ENCODE measurements around the gene IGF2BP1.
"Not testable (repeated sequence)": the region's sequence is repeated elsewhere in the genome, so short reads cannot be mapped to it uniquely, and the experiment has no call there.

Gene IGF2BP1

DNA sequence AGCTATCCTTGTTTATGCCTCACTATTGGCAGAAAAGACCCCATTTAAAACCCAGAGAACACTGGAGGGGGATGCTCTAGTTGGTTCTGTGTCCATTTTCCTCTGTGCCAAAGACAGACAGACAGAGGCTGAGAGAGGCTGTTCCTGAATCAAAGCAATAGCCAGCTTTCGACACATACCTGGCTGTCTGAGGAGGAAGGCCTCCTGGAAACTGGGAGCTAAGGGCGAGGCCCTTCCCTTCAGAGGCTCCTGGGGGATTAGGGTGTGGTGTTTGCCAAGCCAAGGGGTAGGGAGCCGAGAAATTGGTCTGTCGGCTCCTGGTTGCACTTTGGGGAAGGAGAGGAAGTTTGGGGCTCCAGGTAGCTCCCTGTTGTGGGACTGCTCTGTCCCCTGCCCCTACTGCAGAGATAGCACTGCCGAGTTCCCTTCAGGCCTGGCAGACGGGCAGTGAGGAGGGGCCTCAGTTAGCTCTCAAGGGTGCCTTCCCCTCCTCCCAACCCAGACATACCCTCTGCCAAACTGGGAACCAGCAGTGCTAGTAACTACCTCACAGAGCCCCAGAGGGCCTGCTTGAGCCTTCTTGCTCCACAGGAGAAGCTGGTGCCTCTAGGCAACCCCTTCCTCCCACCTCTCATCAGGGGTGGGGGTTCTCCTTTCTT, 56.1 kb downstream of the IGF2BP1 start:
- no peak for DNase-seq (ENCODE audit: low read depth in 2 of 2, low spot score in 1 of 2)

DNA sequence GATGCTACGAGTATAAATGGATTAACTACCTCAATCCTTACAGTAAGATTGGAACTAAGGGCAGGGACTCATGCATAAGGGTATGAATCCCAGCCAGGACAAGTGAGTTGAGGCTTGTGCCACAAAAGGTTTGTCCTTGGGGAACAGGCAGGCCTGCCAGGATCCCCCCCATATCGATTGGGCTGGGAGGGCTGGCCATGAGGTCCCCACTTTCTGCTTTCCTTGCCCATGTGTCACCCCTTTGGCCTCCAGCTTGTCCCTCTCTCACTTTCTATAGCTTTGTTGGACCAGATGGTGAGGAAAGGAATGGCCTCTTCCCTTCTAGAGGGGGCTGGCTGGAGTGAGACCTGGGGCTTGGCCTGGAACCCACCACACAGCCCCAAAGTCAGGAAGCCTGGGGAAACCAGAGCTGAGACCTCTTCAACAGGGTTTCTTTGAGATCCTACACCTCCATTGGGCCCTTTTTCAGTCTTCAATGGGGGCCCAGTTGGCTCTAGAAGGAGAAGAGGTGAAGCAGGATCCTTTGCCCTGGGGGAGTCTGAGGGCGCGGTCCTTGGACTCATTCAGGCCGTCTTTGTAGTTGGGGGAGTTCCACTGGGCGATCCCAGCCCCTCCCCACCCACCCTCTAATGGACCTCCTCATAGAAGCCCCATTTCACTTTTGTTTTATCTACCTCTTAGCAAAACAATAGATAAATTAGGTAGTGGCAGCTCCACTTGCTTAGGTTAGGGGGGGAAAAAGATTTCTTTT, 57.3 kb downstream of the IGF2BP1 start:
- no peak for DNase-seq (ENCODE audit: low read depth in 2 of 2, low spot score in 1 of 2)

DNA sequence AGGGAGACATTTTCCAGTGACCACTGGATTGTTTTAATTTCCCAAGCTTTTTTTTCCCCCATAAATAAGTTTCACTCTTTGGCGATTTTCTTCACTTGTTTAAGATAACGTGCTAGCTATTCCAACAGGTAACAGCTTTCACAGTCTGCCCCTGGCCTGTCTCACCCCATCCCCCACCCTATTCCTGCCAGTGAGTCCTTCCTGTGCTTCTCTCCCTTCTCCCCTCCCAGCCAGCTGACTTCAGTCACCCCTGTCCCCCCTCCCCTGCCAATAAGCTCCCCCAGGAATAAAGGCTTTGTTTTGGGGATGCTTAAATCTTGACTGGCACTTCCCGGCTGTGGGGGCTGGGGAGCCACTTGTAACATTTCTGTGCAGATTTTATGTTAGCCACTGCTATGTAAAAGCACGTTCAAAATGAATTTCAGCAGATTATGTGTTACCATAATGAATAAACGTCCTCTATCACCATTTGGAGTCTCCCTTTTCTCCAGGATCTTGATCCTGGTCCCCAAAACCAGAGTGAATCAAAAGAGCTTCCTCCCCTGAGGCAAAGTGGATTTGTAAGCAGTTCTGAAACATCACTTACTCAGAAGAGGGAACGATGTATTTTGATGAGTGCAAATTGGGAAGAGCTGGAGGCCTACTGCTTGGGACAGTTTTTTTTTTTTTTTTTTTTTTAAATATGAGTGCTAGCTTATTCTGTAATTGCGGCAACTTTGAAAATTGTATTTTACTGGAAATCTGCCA, 58.2 kb downstream of the IGF2BP1 start:
- DNase-seq (ENCODE audit: low read depth in 2 of 2, low spot score in 1 of 2): no peak

DNA sequence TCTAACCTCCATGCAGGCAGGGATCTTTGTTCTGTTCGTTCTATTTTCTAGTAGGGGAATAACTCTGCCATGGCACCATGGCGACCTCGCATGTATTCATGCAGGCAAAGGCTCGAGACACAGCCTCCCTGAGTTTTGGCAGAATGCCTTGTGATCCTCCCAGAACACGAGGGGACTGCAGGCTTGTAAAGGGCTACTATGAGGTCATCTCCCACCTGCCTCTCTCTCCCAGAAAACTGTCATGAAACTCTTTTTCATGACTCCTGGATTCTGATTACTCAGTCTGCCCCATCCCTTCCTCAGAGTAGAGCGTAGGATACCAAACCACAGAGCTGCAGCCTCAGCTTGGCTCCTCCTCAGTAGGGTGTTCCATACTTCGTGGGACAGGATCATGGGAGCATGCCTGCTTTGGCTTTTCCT, 64.3 kb downstream of the IGF2BP1 start:
- DNase-seq (ENCODE audit: low read depth in 2 of 2, low spot score in 1 of 2): no peak

DNA sequence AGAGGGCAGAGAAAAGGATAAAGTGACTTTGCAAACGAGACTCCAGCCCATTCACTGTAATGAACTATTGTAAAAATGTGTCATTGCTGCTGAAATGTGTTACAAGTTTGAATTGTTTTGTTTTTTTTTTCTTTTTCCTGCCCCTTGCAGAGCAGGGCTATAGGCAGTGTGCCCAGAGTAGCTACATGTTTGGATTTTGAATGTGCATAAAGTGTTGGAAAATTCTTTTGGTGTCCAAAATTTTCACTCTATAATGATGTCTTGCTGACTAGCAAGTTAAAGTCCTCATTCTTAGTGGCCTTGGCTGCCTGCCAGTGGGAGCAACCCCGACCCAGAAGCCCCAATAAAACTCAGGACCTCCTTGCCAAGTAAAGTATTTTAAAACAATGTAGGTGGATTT, 66.5 kb downstream of the IGF2BP1 start:
- DNase-seq (ENCODE audit: low read depth in 2 of 2, low spot score in 1 of 2): no peak

- no peak for DNase-seq (ENCODE audit: low read depth in 2 of 2, low spot score in 1 of 2)
Measured at GRCh38 chr17:49067163-49067562, 70.0 kb downstream of the IGF2BP1 start.

DNA sequence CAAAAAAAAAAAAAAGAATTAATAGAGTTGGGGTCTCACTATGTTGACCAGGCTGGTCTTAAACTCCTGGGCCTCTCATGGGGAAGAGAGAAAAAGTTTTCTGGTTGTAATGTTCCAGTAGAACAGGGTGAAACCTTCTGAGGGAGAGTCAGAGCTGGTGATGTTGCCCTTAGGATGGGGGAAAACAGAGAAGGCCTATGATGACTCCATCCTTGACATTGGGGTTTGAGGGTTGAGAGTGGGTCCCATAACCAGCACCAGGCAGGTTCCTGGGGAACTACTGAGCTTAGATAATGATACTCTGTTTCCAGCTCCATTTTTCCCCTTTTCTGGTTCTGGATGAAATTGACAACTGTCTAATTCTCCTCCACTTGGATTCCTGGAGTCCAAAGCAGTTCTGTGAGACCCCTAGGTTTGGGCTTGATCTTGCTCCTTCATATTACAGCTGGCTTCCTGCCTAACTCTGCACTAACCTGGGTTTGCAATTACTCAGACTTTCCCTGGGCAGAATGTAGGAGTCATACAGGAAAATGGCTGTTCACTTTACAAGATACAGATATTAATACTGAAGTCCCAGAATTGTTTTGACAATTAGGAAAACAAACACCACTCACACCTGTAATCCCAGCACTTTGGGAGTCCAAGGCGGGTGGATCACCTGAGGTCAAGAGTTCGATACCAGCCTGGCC, 72.5 kb downstream of the IGF2BP1 start:
- DNase-seq (ENCODE audit: low read depth in 2 of 2, low spot score in 1 of 2): no peak

- DNase-seq (ENCODE audit: low read depth in 2 of 2, low spot score in 1 of 2): no peak
Measured at GRCh38 chr17:49071106-49071505, 73.9 kb downstream of the IGF2BP1 start.

DNA sequence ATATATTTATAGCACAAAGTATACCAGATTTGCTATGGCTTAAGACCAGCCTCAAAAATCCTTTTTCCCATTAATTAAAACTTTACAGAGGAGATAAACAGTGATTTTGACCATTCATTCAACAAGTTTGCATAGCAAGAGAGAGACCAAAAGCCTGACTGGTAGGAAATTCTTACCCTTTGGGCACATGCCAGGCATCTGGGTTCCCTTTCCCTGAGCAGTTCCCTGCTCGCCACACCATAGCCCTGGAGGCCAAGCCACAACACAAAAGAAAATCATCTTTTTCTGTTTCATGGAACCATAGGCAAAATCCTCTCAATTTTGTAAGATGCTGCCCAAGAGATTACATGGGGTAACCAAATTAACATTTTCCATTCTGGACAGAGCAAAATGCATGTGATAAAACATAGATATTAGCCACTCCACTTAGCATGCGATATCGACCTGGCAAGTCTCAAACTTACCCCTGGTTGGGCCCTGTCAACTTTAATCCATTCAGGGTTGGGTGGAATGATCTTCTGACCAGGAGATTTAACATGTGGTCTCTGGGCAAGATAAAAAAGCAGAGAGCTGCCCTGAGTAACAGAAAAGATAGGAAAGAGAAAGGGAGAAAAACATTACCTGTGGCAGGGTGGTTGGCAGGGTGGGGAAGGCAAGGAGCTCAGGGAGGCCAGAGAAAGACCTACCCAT, 77.8 kb downstream of the IGF2BP1 start:
- DNase-seq (ENCODE audit: low read depth in 2 of 2, low spot score in 1 of 2): no peak

- DNase-seq (ENCODE audit: low read depth in 2 of 2, low spot score in 1 of 2): no peak
Measured at GRCh38 chr17:49076573-49077384, 79.6 kb downstream of the IGF2BP1 start.

- no peak for DNase-seq (ENCODE audit: low read depth in 2 of 2, low spot score in 1 of 2)
Measured at GRCh38 chr17:49078248-49078647, 81.1 kb downstream of the IGF2BP1 start.

DNA sequence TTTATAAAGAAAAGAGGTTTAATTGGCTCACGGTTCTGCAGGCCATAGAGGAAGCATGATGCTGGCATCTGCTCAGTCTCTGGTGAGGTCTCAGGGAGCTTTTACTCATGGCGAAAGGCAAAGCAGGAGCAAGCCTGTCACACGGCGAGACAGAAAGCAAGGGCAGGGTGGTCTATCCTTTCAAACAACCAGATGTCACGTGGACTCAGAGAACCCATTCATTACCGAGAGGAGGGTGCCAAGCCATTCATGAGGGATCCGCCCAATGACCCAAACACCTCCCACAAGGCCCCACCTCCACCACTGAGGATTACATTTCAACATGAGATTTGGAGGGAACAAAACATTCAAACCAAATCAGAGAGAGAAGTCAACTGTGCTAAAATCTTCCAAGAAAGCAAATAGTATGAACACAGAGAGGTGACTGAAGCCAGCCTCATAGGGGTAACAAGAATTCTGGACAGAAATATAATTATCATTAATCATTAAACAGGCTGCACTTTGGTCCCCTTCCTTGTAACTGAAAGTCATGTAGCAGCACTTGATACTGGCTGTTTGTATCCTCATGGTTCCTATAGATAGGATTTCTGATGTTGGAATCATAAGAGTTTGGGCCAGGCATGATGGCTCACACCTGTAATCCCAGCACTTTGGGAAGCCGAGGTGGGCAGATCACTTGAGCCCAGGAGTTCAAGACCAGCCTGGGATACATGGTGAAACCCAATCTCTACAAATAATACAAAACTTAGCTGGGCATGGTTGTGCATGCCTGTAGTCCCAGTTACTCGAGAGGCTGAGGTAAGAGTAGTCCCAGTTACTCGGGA, 82.9 kb downstream of the IGF2BP1 start:
- no peak for DNase-seq (ENCODE audit: low read depth in 2 of 2, low spot score in 1 of 2)

GRCh38 chr17:49082231-49082630, 85.0 kb downstream of the IGF2BP1 start:
- DNase-seq (ENCODE audit: low read depth in 2 of 2, low spot score in 1 of 2): no peak

GRCh38 chr17:49085046-49085445, 87.9 kb downstream of the IGF2BP1 start:
- DNase-seq (ENCODE audit: low read depth in 2 of 2, low spot score in 1 of 2): not testable (repeated sequence)

DNA sequence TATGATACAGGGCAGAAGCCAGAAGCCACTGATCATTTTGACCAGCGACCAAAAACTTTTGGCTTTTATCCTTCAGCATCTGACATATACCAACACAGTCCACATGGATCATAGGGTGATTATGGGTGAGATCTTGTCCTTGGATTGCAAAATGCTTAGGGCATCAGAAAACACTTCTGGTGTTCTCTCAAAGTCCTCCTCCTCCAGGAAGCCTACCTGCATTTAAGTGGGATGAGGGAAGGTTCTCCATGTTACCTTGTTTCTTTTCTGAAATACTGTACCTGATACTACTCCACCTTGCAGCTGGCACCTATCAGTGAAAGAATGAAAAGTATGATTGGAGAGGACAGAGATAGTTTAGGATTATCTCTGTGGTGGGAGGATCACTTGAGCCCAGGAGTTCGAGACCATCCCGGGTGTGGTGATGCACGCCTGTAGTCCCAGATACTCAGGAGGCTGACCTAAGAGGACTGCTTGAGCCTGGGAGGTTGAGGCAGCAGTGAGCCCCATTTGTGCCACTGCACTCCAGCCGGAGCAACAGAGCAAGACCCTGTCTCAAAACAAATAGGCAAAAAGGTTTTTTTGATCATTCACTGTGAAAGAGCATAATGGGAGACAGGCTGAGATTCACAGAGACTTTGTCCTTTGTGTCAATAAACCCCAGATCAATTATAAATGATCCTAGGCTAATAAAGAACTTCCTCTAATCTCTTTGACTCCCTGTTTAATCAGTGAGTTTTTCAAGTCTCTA, 88.6 kb downstream of the IGF2BP1 start:
- DNase-seq (ENCODE audit: low read depth in 2 of 2, low spot score in 1 of 2): no peak

GRCh38 chr17:49086316-49086605, 89.1 kb downstream of the IGF2BP1 start:
- DNase-seq (ENCODE audit: low read depth in 2 of 2, low spot score in 1 of 2): no peak

GRCh38 chr17:49086649-49087048, 89.5 kb downstream of the IGF2BP1 start:
- DNase-seq (ENCODE audit: low read depth in 2 of 2, low spot score in 1 of 2): no peak

GRCh38 chr17:49089094-49089493, 91.9 kb downstream of the IGF2BP1 start:
- no peak for DNase-seq (ENCODE audit: low read depth in 2 of 2, low spot score in 1 of 2)
